T-helper 22 cell (primary cell): ENCODE measurements around the gene IGFL3.

Experiments
- DNase-seq: peaks from one replicate; pipeline ENCODE4 v3.0.0-alpha.2; 2020; ENCODE audit warnings: low read depth

Gene IGFL3

GRCh38 chr19:46076951-46077814, 47.3 kb downstream of the IGFL3 start:
- no peak for DNase-seq

- no peak for DNase-seq
Measured at GRCh38 chr19:46076031-46076880, 48.2 kb downstream of the IGFL3 start.

GRCh38 chr19:46073268-46073922, 51.1 kb downstream of the IGFL3 start:
- DNase-seq, result no peak
